COLO668 (cell line): ENCODE data around the gene MFNG.

Experiments used
- DNase-seq: peaks from one replicate; lab custom pipeline; 2025; ENCODE audit not compliant: unreplicated experiment; lab: John Stamatoyannopoulos, UW

Gene MFNG

GRCh38 chr22:37497062-37497599 is 10.9 kb upstream of the MFNG start:
- DNase-seq, result no peak

- DNase-seq, result no peak
These were observed 10.5 kb upstream of the MFNG start for GRCh38 chr22:37496651-37497050.

DNA sequence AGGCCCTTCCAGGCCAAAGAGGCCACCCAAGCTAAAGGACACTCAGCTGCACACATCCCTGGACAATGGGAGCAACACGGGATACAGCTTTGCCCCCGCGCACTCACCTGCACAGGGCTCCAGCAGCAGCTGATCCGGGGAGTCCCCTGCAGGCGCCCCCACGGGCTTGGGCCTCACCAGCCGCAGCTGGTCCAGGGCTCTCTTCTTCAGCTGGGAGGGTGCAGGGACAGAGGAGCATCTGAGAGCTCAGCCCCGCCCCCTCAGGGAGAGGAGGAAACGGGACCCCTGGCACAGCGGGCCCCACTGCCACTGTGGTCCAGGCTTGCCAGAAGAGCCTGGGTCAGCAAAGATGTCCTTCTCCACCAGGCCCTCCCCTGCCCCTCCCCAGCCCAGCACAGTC is 7.8 kb upstream of the MFNG start:
- DNase-seq, result no peak

GRCh38 chr22:37492428-37493344 is 6.5 kb upstream of the MFNG start:
- DNase-seq, result peak; percentile 17

GRCh38 chr22:37491559-37492427 is 5.6 kb upstream of the MFNG start:
- no peak for DNase-seq

- DNase-seq, result no peak
These were observed 4.9 kb upstream of the MFNG start for GRCh38 chr22:37491106-37491505.

DNA sequence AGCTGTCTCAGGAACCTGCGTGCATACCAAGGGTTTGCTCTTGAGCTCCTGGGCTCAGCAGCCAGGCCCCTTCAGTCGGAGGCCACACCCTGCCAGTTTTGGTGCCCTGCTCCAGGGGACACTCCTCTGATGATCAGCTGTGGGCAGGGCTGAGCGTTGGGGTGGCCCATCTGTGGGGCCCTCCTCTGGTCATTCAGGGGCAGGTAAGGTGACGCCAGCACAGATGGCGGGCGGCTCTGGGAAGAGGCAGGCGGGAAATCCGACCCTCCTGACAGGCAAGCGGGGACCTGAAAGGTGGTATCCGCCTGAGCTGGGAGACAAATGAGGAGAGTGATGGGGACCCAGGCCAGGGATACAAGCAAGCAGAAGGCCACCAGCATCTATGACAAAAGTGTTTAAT is 3.8 kb upstream of the MFNG start:
- DNase-seq, result no peak

GRCh38 chr22:37488337-37489135 is 2.4 kb upstream of the MFNG start:
- DNase-seq, result peak; percentile 51

DNA sequence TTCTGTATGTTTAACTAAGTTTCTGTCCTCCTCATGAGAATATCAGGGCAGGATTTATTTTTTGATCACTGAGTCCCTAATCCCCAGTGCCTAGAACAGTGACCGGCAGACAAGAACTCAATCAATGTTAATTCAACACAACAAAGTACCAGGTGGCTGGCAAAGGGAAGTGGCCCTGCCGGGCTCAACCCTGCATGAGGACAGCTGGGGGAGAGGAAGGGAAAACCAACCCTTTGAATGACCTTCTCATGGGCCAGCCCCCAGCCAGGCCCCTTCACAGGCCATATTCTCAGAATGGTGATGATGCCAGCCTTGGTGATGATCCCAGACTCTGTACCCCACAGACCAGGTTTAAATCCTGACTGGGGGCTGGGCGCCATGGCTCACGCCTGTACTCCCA is 1.4 kb upstream of the MFNG start:
- DNase-seq, result no peak

GRCh38 chr22:37487129-37487528 is 945 bp upstream of the MFNG start:
- DNase-seq, result no peak

DNA sequence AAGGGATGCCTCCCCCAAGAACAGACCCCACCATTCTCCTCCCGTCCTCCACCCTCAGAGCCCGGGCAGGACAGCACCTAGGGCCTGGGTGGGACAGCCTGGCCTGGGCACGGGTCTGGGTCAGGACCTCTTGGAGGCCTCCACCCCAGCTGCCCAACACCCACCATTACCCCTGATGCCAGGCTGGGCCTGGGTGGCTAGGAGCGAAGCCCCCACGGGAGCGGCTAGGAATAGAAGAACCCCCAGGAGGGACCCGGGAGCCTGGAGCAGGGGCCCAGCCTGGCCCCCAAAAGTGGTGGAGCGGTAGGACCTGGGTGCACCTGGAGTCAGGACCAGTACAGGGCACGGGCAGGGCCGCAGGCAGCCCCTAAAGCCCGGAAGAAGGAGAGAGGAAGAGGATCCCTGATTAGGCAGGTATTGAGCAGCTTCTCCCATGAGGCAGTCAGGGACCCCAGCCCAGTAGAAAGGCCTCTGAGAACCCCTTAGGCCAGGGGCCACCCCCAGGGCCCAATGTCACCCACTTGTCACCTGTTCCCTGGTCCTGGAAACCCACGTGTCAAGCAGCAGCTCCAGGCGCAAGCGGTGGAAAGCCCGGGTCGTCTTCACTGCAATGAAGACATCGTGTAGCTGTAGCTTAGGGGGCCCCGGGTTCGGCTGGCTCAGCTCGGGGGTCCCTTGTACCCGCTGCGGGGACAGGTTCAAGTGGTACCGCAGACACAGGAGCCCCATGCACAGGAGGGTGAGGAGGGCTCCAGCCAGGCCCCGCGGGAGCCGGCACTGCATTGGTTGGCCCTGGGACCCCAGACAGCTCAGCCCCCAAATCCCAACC is 575 bp downstream of the MFNG start:
- no peak for DNase-seq

DNA sequence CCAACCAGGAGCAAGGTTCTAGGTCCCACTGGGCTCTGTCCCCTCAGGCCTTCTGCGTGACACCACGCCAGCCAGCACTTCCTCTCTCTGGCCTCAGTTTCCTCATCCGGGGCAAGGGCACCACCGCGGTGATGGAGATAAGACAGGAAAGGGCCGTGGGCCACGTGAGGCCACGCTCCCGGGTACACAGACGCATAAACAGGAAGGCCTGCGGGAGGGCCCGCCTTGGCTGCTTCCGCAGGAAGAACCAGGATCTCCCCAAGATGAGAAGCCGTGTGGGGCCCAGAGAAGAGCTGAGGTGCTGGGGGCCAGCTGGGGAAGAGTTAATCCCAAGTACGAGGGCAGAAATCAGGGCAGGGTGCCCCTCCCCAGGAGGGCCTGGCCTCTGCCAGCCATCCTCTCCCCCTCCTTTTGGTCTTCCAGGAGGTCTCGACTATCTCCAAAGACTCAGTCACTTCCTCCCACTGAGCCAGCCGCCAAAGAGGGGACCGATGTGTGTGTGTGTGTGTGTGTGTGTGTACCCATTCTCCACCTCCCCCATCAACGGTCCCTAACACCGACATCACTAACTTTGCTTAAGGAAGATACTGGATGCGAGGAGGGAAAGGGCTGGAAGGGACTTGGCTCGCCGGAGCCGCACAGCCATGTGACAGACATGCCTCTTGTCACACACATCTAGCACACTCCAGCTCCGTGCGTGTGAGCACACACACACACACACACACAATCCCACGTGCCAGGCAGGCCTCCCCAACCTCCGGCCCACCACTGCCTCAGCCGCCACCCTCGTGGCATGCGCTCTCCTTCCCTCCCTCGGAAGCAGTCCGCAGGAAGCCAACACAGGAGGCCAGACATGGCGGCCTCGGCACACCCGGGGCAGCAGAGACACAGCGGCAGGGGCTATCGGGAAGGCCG is 1.4 kb downstream of the MFNG start:
- no peak for DNase-seq

DNA sequence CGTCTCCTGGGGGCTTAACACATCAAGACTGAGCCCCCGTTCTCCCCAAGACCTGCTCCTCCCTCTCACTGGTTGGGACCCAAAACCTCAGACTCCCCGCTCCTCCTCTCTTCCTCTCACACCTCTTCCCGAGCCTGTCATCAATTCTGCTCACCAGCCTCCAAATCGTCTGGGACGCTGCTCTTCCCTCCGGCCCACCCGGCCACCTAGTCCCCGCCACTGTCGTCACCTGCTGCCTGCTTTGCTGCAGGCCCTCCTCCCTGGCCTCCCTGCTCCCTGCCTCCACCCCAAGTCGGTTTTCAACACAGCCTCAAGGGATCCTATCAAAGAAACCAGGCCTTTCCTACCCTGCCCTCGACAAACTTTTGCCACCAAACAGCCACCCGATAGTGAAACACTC is 3.1 kb downstream of the MFNG start:
- no peak for DNase-seq

DNA sequence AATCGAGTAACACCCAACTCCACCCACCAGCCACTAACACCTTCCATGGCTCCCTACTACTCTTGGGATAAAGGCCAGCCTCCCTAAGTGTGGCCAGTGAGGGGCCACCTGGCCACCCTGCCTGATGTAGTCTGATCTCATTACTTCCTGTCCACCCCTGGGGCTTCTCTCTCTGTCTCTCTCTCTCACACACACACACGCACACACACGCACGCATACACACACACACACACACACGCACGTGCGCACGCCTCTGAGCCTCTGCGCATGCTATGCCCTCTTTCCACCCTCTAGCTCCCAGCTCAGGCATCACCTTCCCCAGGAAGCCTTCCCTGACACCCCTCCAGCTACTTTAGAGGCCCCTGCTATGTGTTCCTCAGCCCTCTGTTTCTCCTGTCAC is 3.9 kb downstream of the MFNG start:
- peak; percentile 8 for DNase-seq

DNA sequence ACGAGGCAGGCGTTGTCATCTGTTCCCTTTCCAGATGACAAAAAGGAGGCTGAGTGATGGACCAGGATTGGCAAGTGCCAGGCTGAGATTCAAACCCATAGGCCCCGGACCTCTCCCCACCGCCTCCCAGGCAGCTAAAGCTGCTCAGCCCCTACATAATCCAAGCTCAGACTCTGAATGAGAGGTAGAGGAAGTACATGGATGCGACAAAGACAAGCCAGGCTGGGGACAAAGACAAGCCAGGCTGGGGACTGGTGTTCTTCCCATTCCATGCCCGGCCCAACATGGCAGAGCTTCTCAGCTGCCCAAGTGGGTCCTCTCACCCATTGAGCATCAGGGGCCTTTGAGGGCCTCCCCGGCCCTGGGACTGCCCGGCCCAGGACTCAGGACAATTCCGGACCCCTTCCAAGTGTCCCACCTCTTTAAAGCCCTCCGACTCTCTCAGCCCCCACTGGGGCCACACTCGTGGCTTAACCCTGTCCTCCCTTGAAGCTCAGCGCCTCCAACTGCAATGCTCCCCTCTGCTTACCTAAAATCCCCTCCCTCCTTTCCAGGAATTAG is 4.8 kb downstream of the MFNG start:
- DNase-seq, result no peak

DNA sequence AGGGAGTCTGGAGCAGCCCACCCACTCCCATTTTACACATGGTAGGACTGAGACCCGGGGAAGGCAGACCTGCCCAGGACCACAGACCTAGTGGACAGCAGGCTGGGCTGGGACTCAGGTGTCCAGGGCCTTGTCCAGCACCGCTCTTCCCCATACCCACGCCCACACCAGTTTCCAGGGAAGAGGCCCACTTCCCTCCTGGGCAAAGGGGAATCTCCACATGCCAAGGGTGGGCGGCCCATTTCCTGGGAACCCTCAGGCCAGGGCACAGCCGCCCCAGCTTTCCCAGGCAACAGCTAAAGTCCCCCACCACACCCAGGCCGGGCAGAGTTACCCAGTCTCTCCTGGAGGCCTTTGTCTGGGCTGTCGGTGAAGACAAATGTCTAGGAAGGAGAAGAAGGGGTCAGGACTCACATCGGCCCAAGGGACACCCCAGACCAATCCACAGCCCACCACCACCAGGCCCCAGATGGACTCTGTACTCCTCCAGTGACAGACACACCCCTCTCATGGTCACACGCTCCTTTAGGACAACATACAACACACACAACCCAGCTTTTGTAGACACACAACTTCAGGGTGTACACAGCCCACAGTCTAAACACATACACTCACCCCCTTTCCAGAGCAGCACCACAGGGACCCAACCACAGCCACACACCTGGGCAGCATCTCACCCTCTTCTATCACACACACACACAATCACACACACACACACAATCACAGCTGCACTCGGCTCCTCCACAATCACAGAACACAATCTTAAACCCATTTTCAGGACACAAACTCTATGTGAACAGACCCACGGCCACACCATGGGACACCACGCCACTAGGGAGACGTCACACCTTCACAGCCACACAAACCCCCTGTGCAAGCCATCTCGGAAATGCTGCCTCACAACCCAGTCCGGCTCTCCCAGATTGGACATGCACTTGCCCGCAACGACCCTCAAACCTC is 5.5 kb downstream of the MFNG start:
- DNase-seq, result no peak

DNA sequence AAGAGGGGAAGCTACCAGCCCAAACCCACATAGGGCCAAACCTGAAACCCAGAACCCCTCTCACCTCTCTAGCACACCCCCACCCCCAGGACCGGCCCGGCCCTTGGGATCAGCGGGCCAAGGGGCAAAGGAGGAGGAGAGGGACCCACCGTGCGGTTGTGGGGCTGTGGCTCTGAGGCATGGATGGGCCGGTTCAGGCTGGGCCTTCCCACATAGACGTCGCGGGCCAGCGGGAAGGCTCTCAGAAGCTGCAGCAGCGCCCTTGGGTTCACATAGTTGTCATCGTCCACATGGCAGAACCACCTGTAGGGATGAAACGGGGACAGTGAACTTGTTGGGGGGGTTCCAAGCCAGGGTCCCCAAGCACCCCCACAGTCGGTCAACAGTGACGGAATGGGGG is 7.0 kb downstream of the MFNG start:
- DNase-seq, result no peak
